ENCODE measurements around the gene RABGEF1. TPM values are rescaled to one million over a fixed set of nuclear protein-coding genes. Genes with fewer than 3 reads are reported as not detected.
"Not testable (repeated sequence)": the region's sequence is repeated elsewhere in the genome, so short reads cannot be mapped to it uniquely, and the experiment has no call there.

RABGEF1 gene
- total RNA-seq = 10 to 100 TPM; 44.6 to 53.2 (median 48.1) TPM

- WGBS, 2 donors = 1% methylated on average over 29 to 56 of the region's 85 CpGs
- intact Hi-C loops (cut with DNase I; ENCODE audit: low total_unique reads) = no loop called here
- DNase-seq (ENCODE audit: low spot score in 2 of 2) = peak; percentile 97 to 100
- peak within 1 kb of the TSS; percentile 100 for H3K4me3 ChIP-seq (ENCODE audit: low read depth, poor library complexity, severe bottlenecking)
- peak in 1 of 2 donors; percentile 82 for TF ChIP-seq POLR2A (IDR thresholded peaks at IDR 0.05)
- TF ChIP-seq, protein P1, sequence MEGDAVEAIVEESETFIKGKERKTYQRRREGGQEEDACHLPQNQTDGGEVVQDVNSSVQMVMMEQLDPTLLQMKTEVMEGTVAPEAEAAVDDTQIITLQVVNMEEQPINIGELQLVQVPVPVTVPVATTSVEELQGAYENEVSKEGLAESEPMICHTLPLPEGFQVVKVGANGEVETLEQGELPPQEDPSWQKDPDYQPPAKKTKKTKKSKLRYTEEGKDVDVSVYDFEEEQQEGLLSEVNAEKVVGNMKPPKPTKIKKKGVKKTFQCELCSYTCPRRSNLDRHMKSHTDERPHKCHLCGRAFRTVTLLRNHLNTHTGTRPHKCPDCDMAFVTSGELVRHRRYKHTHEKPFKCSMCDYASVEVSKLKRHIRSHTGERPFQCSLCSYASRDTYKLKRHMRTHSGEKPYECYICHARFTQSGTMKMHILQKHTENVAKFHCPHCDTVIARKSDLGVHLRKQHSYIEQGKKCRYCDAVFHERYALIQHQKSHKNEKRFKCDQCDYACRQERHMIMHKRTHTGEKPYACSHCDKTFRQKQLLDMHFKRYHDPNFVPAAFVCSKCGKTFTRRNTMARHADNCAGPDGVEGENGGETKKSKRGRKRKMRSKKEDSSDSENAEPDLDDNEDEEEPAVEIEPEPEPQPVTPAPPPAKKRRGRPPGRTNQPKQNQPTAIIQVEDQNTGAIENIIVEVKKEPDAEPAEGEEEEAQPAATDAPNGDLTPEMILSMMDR (IDR thresholded peaks at IDR 0.05) = no peak
Observed at GRCh38 chr7:66740302-66740979, at the start of gene RABGEF1. Gene RABGEF1, plus strand, starts transcription at chr7:66740733. Its CDS starts 31,167 bp downstream, at chr7:66771900.

GRCh38 chr7:66693331-66693730 lies 47.2 kb upstream of the RABGEF1 start:
- intact Hi-C loops (cut with DNase I; ENCODE audit: low total_unique reads) = no loop called here
- no peak for TF ChIP-seq POLR2A (IDR thresholded peaks at IDR 0.05)
- TF ChIP-seq, protein P1 (IDR thresholded peaks at IDR 0.05) = no peak
- no peak overlapping the region for H3K4me3 ChIP-seq (ENCODE audit: low read depth, poor library complexity, severe bottlenecking)
- DNase-seq (ENCODE audit: low spot score in 2 of 2) = no peak
- 69 to 72% methylated on average over 4 of the region's 4 CpGs for WGBS, 2 donors

GRCh38 chr7:66694286-66694685 lies 46.2 kb upstream of the RABGEF1 start:
- 95 to 98% methylated on average over 11 of the region's 11 CpGs for WGBS, 2 donors
- H3K4me3 ChIP-seq (ENCODE audit: low read depth, poor library complexity, severe bottlenecking) = no peak overlapping the region
- intact Hi-C loops (cut with DNase I; ENCODE audit: low total_unique reads) = no loop called here
- TF ChIP-seq, protein P1 (IDR thresholded peaks at IDR 0.05) = no peak
- DNase-seq (ENCODE audit: low spot score in 2 of 2) = no peak

GRCh38 chr7:66695417-66695816 lies 45.1 kb upstream of the RABGEF1 start:
- DNase-seq (ENCODE audit: low spot score in 2 of 2); H3K4me3 ChIP-seq (ENCODE audit: low read depth, poor library complexity, severe bottlenecking); intact Hi-C loops (cut with DNase I; ENCODE audit: low total_unique reads): not testable (repeated sequence)
- 88 to 91% methylated on average over 7 of the region's 7 CpGs for WGBS, 2 donors

DNA sequence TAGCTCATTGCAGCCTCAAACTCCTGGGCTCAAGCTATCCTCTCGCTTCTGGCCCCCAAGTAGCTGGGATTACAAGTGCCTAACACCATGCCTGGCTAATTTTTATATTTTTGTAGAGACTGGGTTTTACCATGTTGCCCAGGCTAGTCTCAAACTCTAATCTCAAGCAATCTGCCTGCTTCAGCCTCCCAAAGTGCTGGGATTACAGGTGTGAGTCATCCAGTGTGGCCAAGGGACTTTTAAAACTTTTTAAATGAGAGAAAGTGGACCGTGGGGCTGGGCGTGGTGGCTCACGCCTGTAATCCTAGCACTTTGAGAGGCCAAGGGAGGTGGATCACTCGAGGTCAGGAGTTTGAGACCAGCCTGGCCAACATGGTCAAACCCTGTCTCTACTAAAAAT lies 44.4 kb upstream of the RABGEF1 start:
- H3K4me3 ChIP-seq (ENCODE audit: low read depth, poor library complexity, severe bottlenecking); intact Hi-C loops (cut with DNase I; ENCODE audit: low total_unique reads); DNase-seq (ENCODE audit: low spot score in 2 of 2): not testable (repeated sequence)
- 81 to 83% methylated on average over 5 of the region's 5 CpGs for WGBS, 2 donors

GRCh38 chr7:66696774-66697191 lies 43.8 kb upstream of the RABGEF1 start:
- DNase-seq (ENCODE audit: low spot score in 2 of 2) = no peak
- no peak overlapping the region for H3K4me3 ChIP-seq (ENCODE audit: low read depth, poor library complexity, severe bottlenecking)
- intact Hi-C loops (cut with DNase I; ENCODE audit: low total_unique reads) = no loop called here
- 69 to 84% methylated on average over 2 of the region's 2 CpGs for WGBS, 2 donors
- no peak for TF ChIP-seq POLR2A (IDR thresholded peaks at IDR 0.05)
- TF ChIP-seq, protein P1 (IDR thresholded peaks at IDR 0.05) = no peak

All from lower leg skin (tissue), 4 donors.